Trophoblast cell (in vitro differentiated cells and primary cell): ENCODE data around the gene STXBP5L.

Experiments used
- DNase-seq, 2 donors: peaks; one replicate each; pipeline ENCODE4 v3.0.0-alpha.2; 2016
- H2AFZ ChIP-seq: 2 replicates; pipeline ENCODE4 v1.6.1; 2013; ENCODE audit warnings: low read length, moderate library complexity, mild to moderate bottlenecking; ENCODE audit not compliant: insufficient read depth, poor library complexity
- H2AK5ac ChIP-seq: 2 replicates; pipeline ENCODE4 v1.6.1; 2013; ENCODE audit warnings: mild to moderate bottlenecking, low read length
- H2BK120ac ChIP-seq: 2 replicates; pipeline ENCODE4 v1.6.1; 2013; ENCODE audit warnings: low read length, mild to moderate bottlenecking, moderate library complexity; ENCODE audit not compliant: insufficient read depth, poor library complexity
- H2BK12ac ChIP-seq: 2 replicates; pipeline ENCODE4 v1.6.1; 2013; ENCODE audit warnings: mild to moderate bottlenecking, low read length, moderate library complexity
- H2BK5ac ChIP-seq: 2 replicates; pipeline ENCODE4 v1.6.1; 2013; ENCODE audit warnings: low read length, low read depth, moderate library complexity, mild to moderate bottlenecking; ENCODE audit not compliant: poor library complexity
- H3K14ac ChIP-seq: 2 replicates; pipeline ENCODE4 v1.6.1; 2013; ENCODE audit warnings: mild to moderate bottlenecking, low read length
- H3K18ac ChIP-seq: 2 replicates; pipeline ENCODE4 v1.6.1; 2013; ENCODE audit warnings: mild to moderate bottlenecking, low read length
- H3K23ac ChIP-seq: 2 replicates; pipeline ENCODE4 v1.6.1; 2013; ENCODE audit warnings: low read length
- H3K27ac ChIP-seq: 2 replicates; pipeline ENCODE4 v1.5.1; 2013; ENCODE audit warnings: low read depth, mild to moderate bottlenecking, inconsistent platforms, low read length, moderate library complexity
- H3K27me3 ChIP-seq: 2 replicates; pipeline ENCODE4 v1.6.1; 2013; ENCODE audit warnings: inconsistent platforms, mild to moderate bottlenecking, low read length, moderate library complexity; ENCODE audit not compliant: insufficient read depth
- H3K36me3 ChIP-seq, 2 experiments: 1 replicate in 1 of 2; 2 replicates in 1 of 2; pipeline ENCODE4 v1.6.1; 2013; ENCODE audit warnings: low read length in 2 of 2, mild to moderate bottlenecking in 2 of 2, moderate library complexity in 1 of 2; ENCODE audit not compliant: insufficient read depth in 2 of 2, control insufficient read depth in 1 of 2
- H3K4ac ChIP-seq: 2 replicates; pipeline ENCODE4 v1.6.1; 2013; ENCODE audit warnings: low read depth, mild to moderate bottlenecking, low read length, moderate library complexity
- H3K4me1 ChIP-seq, 2 experiments: 1 replicate in 1 of 2; 2 replicates in 1 of 2; pipeline ENCODE4 v1.6.1; 2013; ENCODE audit warnings: low read length in 2 of 2, mild to moderate bottlenecking in 2 of 2, moderate library complexity in 1 of 2; ENCODE audit not compliant: insufficient read depth in 2 of 2, control insufficient read depth in 1 of 2
- H3K4me2 ChIP-seq: 2 replicates; pipeline ENCODE4 v1.6.1; 2013; ENCODE audit warnings: inconsistent platforms, mild to moderate bottlenecking, low read length, moderate library complexity
- H3K4me3 ChIP-seq: 2 replicates; pipeline ENCODE4 v1.5.1; 2013; ENCODE audit warnings: mild to moderate bottlenecking, low read depth, low read length, inconsistent platforms
- H3K79me1 ChIP-seq: one replicate; pipeline ENCODE4 v1.6.1; 2013; ENCODE audit warnings: low read length
- H3K79me2 ChIP-seq: 2 replicates; pipeline ENCODE4 v1.6.1; 2013; ENCODE audit warnings: low read length, mild to moderate bottlenecking; ENCODE audit not compliant: control insufficient read depth, insufficient read depth, poor library complexity
- H3K9ac ChIP-seq: 2 replicates; pipeline ENCODE4 v1.6.1; 2013; ENCODE audit warnings: mild to moderate bottlenecking, low read length
- H3K9me3 ChIP-seq: 2 replicates; pipeline ENCODE4 v1.6.1; 2013; ENCODE audit warnings: low read depth, mild to moderate bottlenecking, control low read depth, inconsistent platforms, low read length; ENCODE audit not compliant: insufficient read depth
- H4K12ac ChIP-seq: 2 replicates; pipeline ENCODE4 v1.6.1; 2013; ENCODE audit warnings: low read depth, mild to moderate bottlenecking, low read length, moderate library complexity
- H4K8ac ChIP-seq: 2 replicates; pipeline ENCODE4 v1.6.1; 2013; ENCODE audit warnings: low read depth, mild to moderate bottlenecking, low read length, moderate library complexity
- H4K91ac ChIP-seq: one replicate; pipeline ENCODE4 v1.6.1; 2013; ENCODE audit warnings: low read depth, mild to moderate bottlenecking, low read length, moderate library complexity
- WGBS: extraction: QIAGEN DNeasy Blood & Tissue Kit; methylation state at CpG from one replicate; pipeline ENCODE4 v1.1.7; 2013; ENCODE audit warnings: missing lambda C conversion rate; ENCODE audit not compliant: insufficient read length, insufficient coverage; ENCODE audit errors: extremely low coverage; 5-methylcytosine and 5-hydroxymethylcytosine counted together

The STXBP5L gene

GRCh38 chr3:120909602-120909878 lies 1.5 kb downstream of the STXBP5L start:
- Histone ChIP-seq H3K4me3 (no peak overlapping the region), H3K4ac (no peak overlapping the region), H3K9ac (no peak overlapping the region), H2BK5ac (no peak overlapping the region), H3K79me1 (no peaks in the 10 kb centered on the region), H4K91ac (no peak overlapping the region), H3K36me3 (no peaks in the 10 kb centered on the region), H3K27me3 (no peaks in the 10 kb centered on the region), H3K79me2 (no peaks in the 10 kb centered on the region), H2BK120ac (no peak overlapping the region), H4K12ac (no peak overlapping the region), H3K27ac (no peak overlapping the region), H3K4me2 (no peak overlapping the region), H2AK5ac (no peak overlapping the region), H3K4me1 (peaks cover 2 to 9% of the 10 kb centered on the region in 2 experiments), H3K14ac (no peak overlapping the region), H3K23ac (no peak overlapping the region), H3K9me3 (no peaks in the 10 kb centered on the region), H4K8ac (no peak overlapping the region), H2AFZ (no peak overlapping the region), H3K18ac (no peak overlapping the region), H2BK12ac (no peak overlapping the region)
- WGBS: no CpG with 5 or more reads among the region's 4 CpGs
- DNase-seq: no peak

GRCh38 chr3:120926146-120926545 lies 18.1 kb downstream of the STXBP5L start:
- Histone ChIP-seq H3K4me3 (no peak overlapping the region), H3K27ac (no peak overlapping the region), H2BK12ac (no peak overlapping the region), H3K36me3 (no peaks in the 10 kb centered on the region), H4K8ac (no peak overlapping the region), H3K27me3 (no peaks in the 10 kb centered on the region), H3K23ac (no peak overlapping the region), H4K12ac (no peak overlapping the region), H3K4ac (no peak overlapping the region), H3K18ac (no peak overlapping the region), H3K79me2 (no peaks in the 10 kb centered on the region), H3K4me1 (no peaks in the 10 kb centered on the region), H2BK120ac (no peak overlapping the region), H2AFZ (no peak overlapping the region), H2AK5ac (no peak overlapping the region), H3K9me3 (peaks cover 4% of the 10 kb centered on the region), H3K4me2 (no peak overlapping the region), H3K9ac (no peak overlapping the region), H3K14ac (no peak overlapping the region), H3K79me1 (no peaks in the 10 kb centered on the region), H4K91ac (no peak overlapping the region), H2BK5ac (no peak overlapping the region)
- no peak for DNase-seq
- WGBS: no CpG with 5 or more reads among the region's 1 CpG

GRCh38 chr3:120928991-120929390 lies 21.0 kb downstream of the STXBP5L start:
- Histone ChIP-seq H4K12ac (no peak overlapping the region), H3K4ac (no peak overlapping the region), H3K27me3 (no peaks in the 10 kb centered on the region), H3K79me2 (no peaks in the 10 kb centered on the region), H3K4me3 (no peak overlapping the region), H3K9me3 (peaks cover 4% of the 10 kb centered on the region), H4K8ac (no peak overlapping the region), H3K18ac (no peak overlapping the region), H3K4me2 (no peak overlapping the region), H2BK12ac (no peak overlapping the region), H3K36me3 (no peaks in the 10 kb centered on the region), H2BK5ac (no peak overlapping the region), H3K14ac (no peak overlapping the region), H2AFZ (no peak overlapping the region), H2AK5ac (no peak overlapping the region), H3K23ac (no peak overlapping the region), H3K9ac (no peak overlapping the region), H3K4me1 (no peaks in the 10 kb centered on the region), H4K91ac (no peak overlapping the region), H3K79me1 (no peaks in the 10 kb centered on the region), H2BK120ac (no peak overlapping the region), H3K27ac (no peak overlapping the region)
- DNase-seq: no peak
- WGBS: no CpG with 5 or more reads among the region's 1 CpG

- Histone ChIP-seq H3K36me3 (no peaks in the 10 kb centered on the region), H3K14ac (no peak overlapping the region), H3K18ac (no peak overlapping the region), H4K91ac (no peak overlapping the region), H4K12ac (no peak overlapping the region), H3K4ac (no peak overlapping the region), H2BK5ac (no peak overlapping the region), H4K8ac (no peak overlapping the region), H3K27me3 (no peaks in the 10 kb centered on the region), H2AFZ (no peak overlapping the region), H3K4me1 (no peaks in the 10 kb centered on the region), H2AK5ac (no peak overlapping the region), H2BK120ac (no peak overlapping the region), H3K79me2 (no peaks in the 10 kb centered on the region), H3K4me3 (no peak overlapping the region), H3K23ac (no peak overlapping the region), H3K4me2 (no peak overlapping the region), H3K79me1 (no peaks in the 10 kb centered on the region), H3K27ac (no peak overlapping the region), H3K9me3 (peaks cover 4% of the 10 kb centered on the region), H2BK12ac (no peak overlapping the region), H3K9ac (no peak overlapping the region)
- no peak for DNase-seq
- WGBS: no CpG with 5 or more reads among the region's 2 CpGs
These were observed 23.6 kb downstream of the STXBP5L start for GRCh38 chr3:120931593-120931992.

GRCh38 chr3:120956143-120956542 lies 48.1 kb downstream of the STXBP5L start:
- Histone ChIP-seq H3K9ac (no peak overlapping the region), H2BK12ac (no peak overlapping the region), H2BK5ac (no peak overlapping the region), H3K18ac (no peak overlapping the region), H4K12ac (no peak overlapping the region), H3K79me2 (no peaks in the 10 kb centered on the region), H3K9me3 (no peaks in the 10 kb centered on the region), H3K4me2 (no peak overlapping the region), H4K91ac (no peak overlapping the region), H3K4me3 (no peak overlapping the region), H3K4me1 (no peaks in the 10 kb centered on the region), H2AFZ (no peak overlapping the region), H2AK5ac (no peak overlapping the region), H3K27me3 (no peaks in the 10 kb centered on the region), H3K79me1 (no peaks in the 10 kb centered on the region), H3K36me3 (no peaks in the 10 kb centered on the region), H2BK120ac (no peak overlapping the region), H3K14ac (no peak overlapping the region), H3K4ac (no peak overlapping the region), H3K27ac (no peak overlapping the region), H3K23ac (no peak overlapping the region), H4K8ac (no peak overlapping the region)
- WGBS: no CpG with 5 or more reads among the region's 3 CpGs
- DNase-seq: no peak
